SJCRH30 (cell line): ENCODE data around the gene RACK1. TPM values are rescaled to one million over a fixed set of nuclear protein-coding genes. Genes with fewer than 3 reads are reported as not detected.
A peak's percentile ranks its signal among the peaks of the same experiment; 100 is the strongest.

Experiments used
- DNase-seq, 2 experiments: peaks; one replicate each; pipeline ENCODE4 v3.0.0-alpha.2; 2015 to 2020
- H3K27ac ChIP-seq: fragments of 250-450 bp; sonication (Bioruptor Pico); 2 replicates; pipeline ENCODE4 v1.5.1; 2020; ENCODE audit warnings: mild to moderate bottlenecking, moderate library complexity
- H3K27me3 ChIP-seq: fragments of 250-450 bp; sonication (Bioruptor Pico); 2 replicates; pipeline ENCODE4 v1.5.1; 2020; ENCODE audit warnings: mild to moderate bottlenecking, moderate library complexity
- H3K36me3 ChIP-seq: fragments of 250-450 bp; sonication (Bioruptor Pico); 2 replicates; pipeline ENCODE4 v1.5.1; 2020; ENCODE audit warnings: mild to moderate bottlenecking, moderate library complexity
- H3K4me1 ChIP-seq: fragments of 250-450 bp; sonication (Bioruptor Pico); 2 replicates; pipeline ENCODE4 v1.5.1; 2020; ENCODE audit warnings: mild to moderate bottlenecking, moderate library complexity
- H3K4me3 ChIP-seq: fragments of 250-450 bp; sonication (Bioruptor Pico); 2 replicates; pipeline ENCODE4 v1.5.1; 2020; ENCODE audit warnings: mild to moderate bottlenecking, moderate library complexity
- H3K9me3 ChIP-seq: fragments of 250-450 bp; sonication (Bioruptor Pico); replicated peaks from 2 replicates; pipeline ENCODE4 v1.5.1; 2020; ENCODE audit warnings: mild to moderate bottlenecking, moderate library complexity
- total RNA-seq: library from RNA; depleted of rRNA; stranded (reverse); fragments of >200 nt; shearing (Covaris generic); gene quantifications from 2 replicates; pipeline ENCODE4 v1.2.3, GENCODE V29; 2014

The RACK1 gene
- total RNA-seq, 1 experiment from 2014 or later: 5,838 TPM

DNA sequence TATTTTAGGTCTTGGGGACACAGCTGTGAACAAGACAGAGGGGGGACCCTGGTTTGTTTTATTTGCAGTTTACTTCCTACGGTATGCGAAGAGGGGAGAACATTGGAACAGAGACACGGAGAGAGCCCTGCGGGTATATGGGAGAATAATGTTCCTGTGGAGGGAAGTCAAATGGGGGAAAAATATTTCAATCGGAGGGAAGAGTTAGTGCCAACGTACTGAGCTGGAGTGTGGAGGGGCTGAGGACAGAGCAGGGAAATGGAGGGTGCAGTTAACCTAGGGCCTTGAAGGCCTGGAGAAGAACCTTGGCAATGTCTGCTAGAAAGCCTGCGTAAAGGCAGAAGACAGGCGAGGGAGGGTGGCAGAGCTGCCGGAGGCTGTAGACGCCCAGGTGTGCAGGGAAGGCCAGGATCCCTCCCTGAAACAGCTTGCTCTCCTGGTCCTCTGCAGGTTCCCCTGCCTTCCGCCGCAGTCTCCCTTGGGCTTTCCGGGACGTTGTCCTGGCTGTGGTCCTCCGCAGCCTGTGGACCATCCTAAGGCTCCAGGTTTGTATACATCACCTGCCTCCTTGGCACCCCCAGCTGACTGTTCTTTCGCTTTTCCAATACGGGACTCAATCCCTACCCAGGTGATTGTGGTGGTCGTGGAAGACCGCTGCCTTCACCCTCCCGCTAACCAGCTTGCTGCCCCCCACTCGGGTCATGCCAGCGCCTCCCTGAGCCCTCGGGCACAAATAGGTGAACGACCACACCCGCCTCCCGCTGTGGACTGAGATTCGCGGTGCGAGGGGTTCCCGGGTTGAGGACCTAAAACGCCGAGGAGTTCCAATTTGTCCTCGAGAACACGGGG, 1.9 kb upstream of the RACK1 start:
- Histone ChIP-seq H3K27me3 (no peaks in the 10 kb centered on the region), H3K9me3 (no peaks in the 10 kb centered on the region), H3K36me3 (peaks cover 30% of the 10 kb centered on the region), H3K4me3 (peak overlapping the region; percentile 91), H3K4me1 (peaks cover 5% of the 10 kb centered on the region; the same call in 1 of the 2 replicates), H3K27ac (peak overlapping the region; percentile 84)
- DNase-seq: no peak

DNA sequence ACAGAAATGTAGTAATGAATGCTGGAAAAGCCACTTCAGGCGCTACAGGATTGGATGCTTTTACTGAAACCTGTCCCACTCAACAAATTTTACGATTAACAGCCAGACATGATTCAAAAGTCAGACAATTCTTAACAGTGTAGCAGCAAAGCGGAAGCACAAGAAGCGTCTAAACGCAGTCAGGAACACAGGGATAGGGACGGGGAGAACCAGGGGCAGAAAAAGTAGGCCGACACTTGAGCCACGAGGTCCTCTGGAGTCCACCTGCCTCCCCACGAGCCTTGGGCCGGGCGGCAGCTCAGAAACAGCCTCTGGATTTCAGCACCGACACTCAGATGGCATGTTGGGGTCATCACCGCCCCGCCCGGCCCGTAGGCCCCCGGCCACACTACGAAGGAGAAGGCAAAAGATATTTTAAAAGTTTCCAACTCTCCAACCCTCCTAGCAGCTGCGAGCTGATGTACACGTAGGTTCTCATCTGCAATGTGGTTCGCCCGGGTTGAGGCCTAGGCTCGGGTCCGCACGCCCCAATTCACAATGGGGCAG, 615 bp downstream of the RACK1 start:
- Histone ChIP-seq H3K4me3 (peak overlapping the region; percentile 83), H3K27ac (peak overlapping the region; percentile 84), H3K9me3 (no peaks in the 10 kb centered on the region), H3K36me3 (peaks cover 51% of the 10 kb centered on the region), H3K4me1 (peaks cover 5% of the 10 kb centered on the region; the same call in 1 of the 2 replicates), H3K27me3 (no peaks in the 10 kb centered on the region)
- DNase-seq: no peak

DNA sequence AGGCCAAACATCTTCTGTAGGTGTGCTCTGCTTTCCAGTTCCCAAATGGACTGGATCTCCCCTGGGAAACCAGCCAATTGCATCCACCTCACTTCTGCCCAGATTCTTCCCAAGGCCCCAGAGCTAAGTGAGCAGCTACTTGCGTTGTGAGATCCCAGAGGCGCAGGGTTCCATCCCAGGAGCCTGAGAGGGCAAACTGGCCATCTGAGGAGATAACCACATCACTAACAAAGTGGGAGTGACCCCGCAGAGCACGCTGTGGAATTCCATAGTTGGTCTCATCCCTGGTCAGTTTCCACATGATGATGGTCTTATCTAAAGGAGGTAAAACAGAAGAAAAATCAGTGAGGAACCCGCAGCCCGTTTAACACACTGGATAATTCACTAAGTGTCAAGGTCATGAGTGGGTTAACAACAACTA, 1.7 kb downstream of the RACK1 start:
- Histone ChIP-seq H3K27me3 (no peaks in the 10 kb centered on the region), H3K9me3 (no peaks in the 10 kb centered on the region), H3K36me3 (peaks cover 62% of the 10 kb centered on the region), H3K27ac (no peak overlapping the region; the same call in 1 of the 2 replicates), H3K4me1 (peaks cover 5% of the 10 kb centered on the region; the same call in 1 of the 2 replicates), H3K4me3 (peak overlapping the region; percentile 83)
- no peak for DNase-seq

DNA sequence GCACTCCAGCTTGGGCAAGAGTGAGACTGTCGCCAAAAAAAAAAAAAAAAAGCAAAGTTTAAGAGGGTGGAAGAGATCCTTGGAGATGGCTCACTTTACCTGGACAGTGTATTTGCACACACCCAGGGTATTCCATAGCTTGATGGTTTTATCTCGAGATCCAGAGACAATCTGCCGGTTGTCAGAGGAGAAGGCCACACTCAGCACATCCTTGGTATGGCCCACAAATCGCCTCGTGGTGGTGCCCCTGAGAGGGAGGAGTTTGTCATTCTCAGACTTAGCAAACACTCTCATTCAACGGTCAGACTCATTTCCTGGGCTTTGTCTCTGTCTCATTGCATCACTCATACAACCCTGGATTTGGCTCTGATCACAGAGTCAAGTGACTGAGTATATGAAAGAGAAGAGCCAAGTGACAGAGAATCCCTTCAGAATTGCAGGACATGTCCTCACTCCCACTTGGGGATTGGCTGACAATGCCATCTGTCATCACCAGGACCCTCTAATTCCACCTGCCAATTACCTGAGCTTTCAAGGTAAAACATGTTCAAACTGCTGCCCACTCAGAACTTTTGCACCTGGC, 2.2 kb downstream of the RACK1 start:
- Histone ChIP-seq H3K36me3 (peaks cover 67% of the 10 kb centered on the region), H3K9me3 (no peaks in the 10 kb centered on the region), H3K4me1 (peaks cover 5% of the 10 kb centered on the region; the same call in 1 of the 2 replicates), H3K27ac (no peak overlapping the region), H3K4me3 (peak overlapping the region; percentile 83), H3K27me3 (no peaks in the 10 kb centered on the region)
- DNase-seq: no peak

DNA sequence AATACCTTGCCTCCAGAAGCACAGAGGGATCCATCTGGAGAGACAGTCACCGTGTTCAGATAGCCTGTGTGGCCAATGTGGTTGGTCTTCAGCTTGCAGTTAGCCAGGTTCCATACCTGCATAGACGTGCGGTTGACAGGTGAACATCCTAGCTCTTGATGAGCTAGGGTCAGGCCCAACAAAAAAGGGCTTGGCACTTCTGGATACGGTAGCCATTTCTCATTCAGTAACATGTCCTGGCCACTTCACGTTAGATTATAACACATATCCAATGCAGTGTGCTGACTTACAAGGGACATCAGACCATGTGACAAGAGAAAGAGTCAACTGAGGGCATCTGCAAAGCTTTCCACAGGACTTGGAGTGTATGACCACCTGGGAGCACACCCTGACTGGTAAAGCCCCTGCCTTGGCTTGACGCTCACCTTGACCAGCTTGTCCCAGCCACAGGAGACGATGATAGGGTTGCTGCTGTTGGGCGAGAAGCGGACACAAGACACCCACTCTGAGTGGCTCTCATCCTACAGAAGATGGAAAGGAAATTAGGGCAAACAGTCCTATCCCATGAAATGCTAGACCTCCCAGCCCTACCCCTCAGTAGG, 4.5 kb downstream of the RACK1 start:
- no peak for DNase-seq
- Histone ChIP-seq H3K27me3 (no peaks in the 10 kb centered on the region), H3K4me1 (peaks cover 5% of the 10 kb centered on the region), H3K36me3 (peaks cover 85% of the 10 kb centered on the region), H3K9me3 (no peaks in the 10 kb centered on the region), H3K27ac (no peak overlapping the region), H3K4me3 (no peak overlapping the region)

DNA sequence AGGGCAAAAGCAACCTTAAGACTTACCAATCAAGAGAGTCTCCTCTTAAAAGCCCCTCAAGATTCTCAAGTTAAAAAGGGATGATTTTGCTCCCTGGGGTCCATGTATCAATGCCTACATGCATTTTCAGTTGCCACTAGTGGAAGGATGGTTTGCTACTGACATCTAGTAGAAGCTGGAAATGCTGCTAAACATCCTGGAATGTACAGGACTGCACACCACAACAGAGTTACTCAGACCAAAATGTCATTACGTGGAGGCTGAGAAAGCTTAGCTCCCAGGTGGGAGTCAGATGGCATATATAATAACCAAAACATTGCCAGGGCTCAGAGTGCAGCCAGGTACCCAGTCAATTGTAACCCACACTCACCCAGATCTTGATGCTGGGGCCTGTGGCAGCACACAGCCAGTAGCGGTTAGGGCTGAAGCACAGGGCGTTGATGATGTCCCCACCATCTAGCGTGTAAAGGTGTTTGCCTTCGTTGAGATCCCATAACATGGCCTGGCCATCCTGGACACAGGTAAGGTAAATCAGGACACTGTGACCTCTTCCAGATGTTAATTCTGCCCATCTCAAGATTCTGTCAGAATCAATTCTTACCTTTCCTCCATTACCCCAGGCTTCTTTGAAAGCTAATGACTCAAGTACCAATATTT, 5.8 kb downstream of the RACK1 start:
- no peak for DNase-seq
- Histone ChIP-seq H3K27me3 (no peaks in the 10 kb centered on the region), H3K36me3 (peaks cover 81% of the 10 kb centered on the region), H3K9me3 (no peaks in the 10 kb centered on the region), H3K27ac (no peak overlapping the region), H3K4me1 (peaks cover 5% of the 10 kb centered on the region), H3K4me3 (no peak overlapping the region)

DNA sequence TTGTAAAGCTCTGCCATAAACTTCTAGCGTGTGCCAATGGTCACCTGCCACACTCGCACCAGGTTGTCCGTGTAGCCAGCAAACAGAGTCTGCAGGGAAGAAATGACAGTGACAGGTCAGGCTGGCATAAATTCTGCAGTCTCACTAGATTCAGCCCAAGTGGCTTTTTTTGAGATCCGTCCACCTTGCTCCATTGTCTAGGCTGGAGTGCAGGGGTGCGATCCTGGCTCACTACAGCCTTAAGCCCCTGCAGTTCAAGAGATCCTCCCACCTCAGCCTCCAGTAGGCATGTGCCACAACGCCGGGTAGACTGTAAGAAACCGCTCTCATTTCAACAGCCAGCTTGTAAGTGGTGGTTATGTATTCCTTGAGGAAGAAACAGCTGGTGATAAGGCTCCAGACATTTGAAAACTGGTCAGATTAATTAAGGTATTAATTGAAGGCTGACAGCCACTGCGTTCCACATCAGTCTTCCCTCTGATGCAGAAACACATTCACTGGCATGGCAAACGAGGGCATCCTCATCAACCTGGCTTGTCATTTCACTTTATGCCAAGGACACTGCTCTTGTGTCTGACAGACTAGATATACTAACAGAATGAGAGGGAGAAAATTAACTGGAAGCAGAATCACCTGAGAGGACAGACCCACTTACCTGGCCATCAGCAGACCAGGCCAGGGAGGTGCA, 6.6 kb downstream of the RACK1 start:
- Histone ChIP-seq H3K27me3 (no peaks in the 10 kb centered on the region), H3K27ac (no peak overlapping the region), H3K4me3 (no peak overlapping the region), H3K9me3 (no peaks in the 10 kb centered on the region), H3K4me1 (peaks cover 5% of the 10 kb centered on the region), H3K36me3 (peaks cover 74% of the 10 kb centered on the region)
- DNase-seq: no peak

DNA sequence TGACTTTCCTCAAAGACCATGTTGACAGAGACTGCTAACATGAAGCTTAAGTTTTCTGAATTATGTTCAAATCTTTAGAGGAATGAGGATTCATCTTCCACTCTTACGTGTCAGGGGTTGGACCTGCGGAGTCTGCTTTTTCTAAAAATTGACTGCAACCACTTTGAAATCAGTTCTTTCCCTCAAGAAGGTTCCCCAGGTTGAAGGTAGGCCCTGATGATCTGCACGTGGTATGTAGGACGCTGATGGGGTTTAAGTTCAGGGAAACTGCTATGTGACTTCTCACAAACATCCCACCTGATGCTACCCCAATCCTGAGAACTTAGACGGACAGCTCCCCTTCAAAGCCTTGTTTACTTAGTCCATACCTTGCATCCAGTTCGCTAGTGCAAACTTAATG, 7.2 kb downstream of the RACK1 start:
- no peak overlapping the region for H3K4me3 ChIP-seq
- H3K36me3 ChIP-seq: peaks cover 67% of the 10 kb centered on the region
- no peak for DNase-seq
- H3K9me3 ChIP-seq: no peaks in the 10 kb centered on the region
- H3K27ac ChIP-seq: no peak overlapping the region
- no peaks in the 10 kb centered on the region for H3K27me3 ChIP-seq
- H3K4me1 ChIP-seq: peaks cover 1% of the 10 kb centered on the region

DNA sequence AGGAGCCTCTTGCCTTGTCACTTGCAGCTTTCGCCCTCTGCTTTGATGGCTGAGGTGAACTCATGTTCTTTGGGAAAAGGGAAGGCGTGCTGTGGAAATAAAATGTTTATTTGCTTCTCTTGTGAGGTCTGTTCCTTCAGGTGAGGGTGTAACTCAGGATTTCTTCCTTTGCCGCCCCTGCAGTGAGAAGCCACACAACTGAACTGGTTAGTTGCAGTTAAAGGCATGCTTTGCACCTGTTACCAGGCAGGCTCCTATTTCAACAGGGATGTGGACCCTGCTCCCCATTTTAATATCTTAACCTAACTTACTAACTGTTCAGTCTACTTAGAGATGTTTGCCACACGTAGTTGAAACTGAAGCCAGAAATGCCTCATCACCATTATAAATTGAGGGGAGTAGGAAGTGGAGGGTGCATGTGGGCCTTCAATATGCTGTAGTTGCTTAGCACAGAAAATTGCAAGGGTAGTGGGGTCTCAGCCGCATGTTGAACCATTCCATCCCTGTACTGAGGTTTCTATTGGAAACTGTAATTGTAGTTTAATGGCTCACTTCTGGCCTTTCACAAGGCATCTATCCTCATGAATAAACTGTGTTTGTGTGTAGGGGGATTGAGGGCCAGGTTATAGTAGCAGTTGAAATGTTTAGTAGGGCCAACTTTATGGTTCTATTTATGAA, 7.9 kb downstream of the RACK1 start:
- DNase-seq: no peak
- peaks cover 61% of the 10 kb centered on the region for H3K36me3 ChIP-seq
- no peaks in the 10 kb centered on the region; the same call in 1 of the 2 replicates for H3K4me1 ChIP-seq
- H3K27me3 ChIP-seq: no peaks in the 10 kb centered on the region
- H3K27ac ChIP-seq: no peak overlapping the region; the same call in 1 of the 2 replicates
- H3K4me3 ChIP-seq: no peak overlapping the region
- no peaks in the 10 kb centered on the region for H3K9me3 ChIP-seq

DNA sequence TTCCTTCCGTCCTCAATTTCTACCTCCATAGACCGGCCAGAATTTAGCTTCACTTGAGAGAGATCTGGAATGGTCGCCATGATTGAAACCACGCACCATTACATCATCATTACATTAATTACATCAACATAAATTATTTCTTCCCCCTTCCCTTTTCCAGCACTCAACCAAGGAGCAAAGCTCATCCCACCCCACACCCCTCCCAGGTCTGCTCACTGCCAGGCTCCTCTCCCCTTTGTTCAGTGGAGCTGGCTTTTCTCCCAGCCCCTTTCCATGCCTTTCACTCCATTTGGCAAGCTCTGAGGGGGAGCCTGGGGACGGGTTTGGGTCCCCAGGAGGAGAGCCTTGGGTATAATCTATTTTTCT, 8.4 kb downstream of the RACK1 start:
- Histone ChIP-seq H3K4me1 (no peaks in the 10 kb centered on the region; the same call in 1 of the 2 replicates), H3K4me3 (no peak overlapping the region), H3K27ac (no peak overlapping the region; the same call in 1 of the 2 replicates), H3K27me3 (no peaks in the 10 kb centered on the region), H3K9me3 (no peaks in the 10 kb centered on the region), H3K36me3 (peaks cover 56% of the 10 kb centered on the region)
- no peak for DNase-seq

DNA sequence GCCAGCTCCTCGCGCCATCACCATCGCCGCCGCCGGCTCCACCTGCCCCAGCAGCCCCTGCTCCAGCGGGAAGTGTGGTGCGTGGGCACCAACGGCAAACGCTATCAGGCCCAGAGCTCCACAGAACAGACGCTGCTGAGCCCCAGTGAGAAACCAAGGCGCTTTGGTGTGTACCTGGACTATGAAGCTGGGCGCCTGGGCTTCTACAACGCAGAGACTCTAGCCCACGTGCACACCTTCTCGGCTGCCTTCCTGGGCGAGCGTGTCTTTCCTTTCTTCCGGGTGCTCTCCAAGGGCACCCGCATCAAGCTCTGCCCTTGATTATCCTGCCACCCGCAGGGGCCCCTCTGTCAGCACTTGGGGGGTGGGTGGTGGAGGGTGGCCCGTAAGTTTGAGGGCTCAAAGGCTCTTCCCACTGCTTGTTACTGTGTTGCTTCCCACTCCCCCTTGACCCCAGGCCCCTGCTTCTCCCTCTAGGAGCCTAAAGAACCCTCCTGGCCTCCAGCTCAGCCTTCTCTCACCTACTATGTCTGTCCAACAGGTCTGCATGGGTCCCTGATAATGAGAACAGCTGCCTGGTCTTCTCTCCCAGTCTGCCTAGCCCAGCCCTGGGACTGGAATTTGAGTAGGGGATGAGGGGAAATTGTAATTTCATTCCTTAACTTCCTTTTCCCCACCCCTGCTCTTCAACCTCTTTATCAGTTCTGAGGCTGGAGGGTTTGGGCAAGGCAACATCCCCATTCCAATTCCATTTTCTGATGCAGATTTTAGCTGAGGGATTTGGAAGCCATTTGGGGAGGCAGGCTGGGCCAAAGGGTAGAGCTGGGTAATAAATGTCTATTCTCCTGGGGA, 9.0 kb downstream of the RACK1 start:
- Histone ChIP-seq H3K36me3 (peaks cover 52% of the 10 kb centered on the region), H3K9me3 (no peaks in the 10 kb centered on the region)

DNA sequence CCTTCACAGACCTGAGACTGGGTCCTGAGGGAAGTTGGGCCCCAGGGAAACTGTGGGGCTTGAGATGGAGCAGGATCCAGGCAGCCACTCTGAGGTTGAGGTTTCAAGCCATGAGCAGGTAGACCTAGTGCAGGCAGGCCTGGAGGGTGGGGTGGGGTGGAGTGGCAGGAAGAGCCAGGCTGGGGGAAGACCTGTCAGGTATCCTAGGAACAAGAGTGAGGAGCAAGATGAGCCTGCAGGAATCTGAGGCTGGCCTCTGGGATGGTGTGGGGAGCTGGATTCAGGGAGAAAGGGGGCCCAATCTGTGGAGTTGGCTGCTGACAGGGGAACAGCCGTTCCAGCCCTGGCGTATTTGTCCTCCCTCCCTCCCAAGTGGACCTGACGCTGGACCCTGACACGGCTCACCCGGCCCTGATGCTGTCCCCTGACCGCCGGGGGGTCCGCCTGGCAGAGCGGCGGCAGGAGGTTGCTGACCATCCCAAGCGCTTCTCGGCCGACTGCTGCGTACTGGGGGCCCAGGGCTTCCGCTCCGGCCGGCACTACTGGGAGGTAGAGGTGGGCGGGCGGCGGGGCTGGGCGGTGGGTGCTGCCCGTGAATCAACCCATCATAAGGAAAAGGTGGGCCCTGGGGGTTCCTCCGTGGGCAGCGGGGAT, 9.8 kb downstream of the RACK1 start:
- Histone ChIP-seq H3K27me3 (no peaks in the 10 kb centered on the region), H3K9me3 (no peaks in the 10 kb centered on the region), H3K4me3 (no peak overlapping the region), H3K4me1 (no peaks in the 10 kb centered on the region; the same call in 1 of the 2 replicates), H3K36me3 (peaks cover 47% of the 10 kb centered on the region), H3K27ac (no peak overlapping the region)
- DNase-seq: no peak

More for the DNA sequence above, 9.0 kb downstream of the RACK1 start:
- Histone ChIP-seq H3K4me3 (no peak overlapping the region), H3K27me3 (no peaks in the 10 kb centered on the region), H3K27ac (peak overlapping the region; percentile 3; the same call in 1 of the 2 replicates), H3K4me1 (no peaks in the 10 kb centered on the region; the same call in 1 of the 2 replicates)
- peak in 1 of 2 experiments; percentile 39 for DNase-seq
